ENCODE measurements around the gene KCNG2. TPM values are rescaled to one million over a fixed set of nuclear protein-coding genes. Genes with fewer than 3 reads are reported as not detected.

KCNG2 gene
- total and polyA plus RNA-seq, 9 of the 15 experiments (the other 6 are each of a cell fraction or from before 2014, with no cell fraction given), result not detected

DNA sequence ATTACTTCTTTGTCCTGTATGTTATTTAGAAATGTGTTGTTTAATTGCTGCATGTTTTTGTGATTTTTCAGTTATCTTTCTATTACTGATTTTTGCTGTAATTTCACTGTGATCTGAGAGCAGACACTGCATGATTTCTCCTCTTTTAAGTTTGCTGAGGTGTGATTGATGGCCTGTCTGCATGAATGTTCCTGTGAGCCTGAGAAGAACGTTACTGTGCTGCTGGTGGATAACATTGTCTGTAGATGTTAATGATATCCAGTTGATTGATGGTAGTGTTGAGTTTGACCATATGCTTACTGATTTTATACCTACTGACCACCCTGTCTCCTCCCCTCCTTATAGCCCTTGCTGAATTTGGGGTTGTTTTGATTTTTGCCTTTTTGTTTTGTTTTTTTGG, 37.4 kb upstream of the KCNG2 start (continued):
- TF ChIP-seq, protein P1, sequence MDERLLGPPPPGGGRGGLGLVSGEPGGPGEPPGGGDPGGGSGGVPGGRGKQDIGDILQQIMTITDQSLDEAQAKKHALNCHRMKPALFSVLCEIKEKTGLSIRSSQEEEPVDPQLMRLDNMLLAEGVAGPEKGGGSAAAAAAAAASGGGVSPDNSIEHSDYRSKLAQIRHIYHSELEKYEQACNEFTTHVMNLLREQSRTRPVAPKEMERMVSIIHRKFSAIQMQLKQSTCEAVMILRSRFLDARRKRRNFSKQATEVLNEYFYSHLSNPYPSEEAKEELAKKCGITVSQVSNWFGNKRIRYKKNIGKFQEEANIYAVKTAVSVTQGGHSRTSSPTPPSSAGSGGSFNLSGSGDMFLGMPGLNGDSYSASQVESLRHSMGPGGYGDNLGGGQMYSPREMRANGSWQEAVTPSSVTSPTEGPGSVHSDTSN (CRISPR knock-in tag; IDR thresholded peaks at IDR 0.05; ENCODE audit: low read depth), result no peak
- TF ChIP-seq, protein P1 (tag; conservative IDR thresholded peaks at IDR 0.05; ENCODE audit: low read depth), result peak; percentile 84
- TF ChIP-seq NFYB (IDR thresholded peaks at IDR 0.05; ENCODE audit: extremely low read depth, insufficient read length) (no peak), CCAR2 (IDR thresholded peaks at IDR 0.05; ENCODE audit: low read depth, low read length) (no peak), MEIS2 (IDR thresholded peaks at IDR 0.05; ENCODE audit: partially characterized antibody) (peak; percentile 67), RBBP5 (IDR thresholded peaks at IDR 0.05; ENCODE audit: borderline replicate concordance, insufficient read depth, low read length, poor library complexity, severe bottlenecking) (no peak)

DNA sequence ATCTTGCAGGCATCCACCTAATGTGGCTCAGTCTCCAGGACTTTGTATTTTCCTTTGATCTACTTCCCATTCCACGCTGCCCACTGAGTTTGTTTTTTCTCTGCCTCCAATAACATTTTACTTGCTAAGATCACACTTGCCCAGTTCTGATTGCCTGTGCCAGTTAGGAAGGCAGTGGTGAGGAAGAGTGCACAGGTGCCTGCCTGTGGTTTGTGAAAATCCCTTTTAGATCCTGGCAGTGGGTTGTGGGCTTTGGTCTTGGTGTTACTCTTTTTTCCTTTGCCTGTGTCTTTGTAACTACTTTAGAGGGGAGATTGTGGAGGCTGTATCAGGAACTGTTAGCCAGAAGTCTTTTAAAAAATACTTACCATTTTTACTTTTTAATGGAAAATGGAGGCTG, 36.9 kb upstream of the KCNG2 start:
- FAIRE-seq (no peak), ATAC-seq (no peak), DNase-seq (ENCODE audit: extremely low read depth in 1 of 4, low spot score in 3 of 4) (no peak)
- in situ Hi-C loops (cut with MboI) (no loop called here), intact Hi-C loops (cut with micrococcal nuclease) (no loop called here)
- Histone ChIP-seq H3K9me1 (ENCODE audit: control insufficient read depth, insufficient read depth, low read length) (no peaks in the 10 kb centered on the region), H3K27me3 (ENCODE audit: control insufficient read depth in 2 of 2, insufficient read depth in 2 of 2, low read length in 2 of 2) (peaks cover 0 to 10% of the 10 kb centered on the region in 2 experiments; a peak in 1 of 5 replicates), H3K27ac (ENCODE audit: extremely low read depth, low read depth, low read length) (no peak overlapping the region), H3K79me2 (ENCODE audit: control insufficient read depth, insufficient read depth, low read length) (no peaks in the 10 kb centered on the region), H2AFZ (ENCODE audit: low read depth, low read length) (no peak overlapping the region), H3K9me3 (replicated peaks; ENCODE audit: control insufficient read depth, insufficient read depth, low read depth, low read length) (no peaks in the 10 kb centered on the region), H3K4me3 (no peak overlapping the region), H4K20me1 (replicated peaks; ENCODE audit: control insufficient read depth, insufficient read depth, low read length) (no peaks in the 10 kb centered on the region), H3K9ac (ENCODE audit: insufficient read depth in 1 of 2, low read depth in 2 of 2, low read length in 2 of 2) (no peak overlapping the region), H3K4me2 (ENCODE audit: insufficient read depth, low read length) (no peak overlapping the region), H3K36me3 (ENCODE audit: control insufficient read depth, insufficient read depth, low read length) (no peaks in the 10 kb centered on the region), H3K4me1 (replicated peaks in 1 of 2; ENCODE audit: control insufficient read depth in 2 of 2, insufficient read depth in 2 of 2, low read length in 2 of 2) (no peaks in the 10 kb centered on the region)
- ChIA-PET POLR2A (no interaction called here), CTCF (ENCODE audit: low intra/inter-chr PET ratio) (no interaction called here)
- TF ChIP-seq PPARD (CRISPR knock-in tag; IDR thresholded peaks at IDR 0.05) (no peak), BRF1 (IDR thresholded peaks at IDR 0.05; ENCODE audit: borderline replicate concordance, extremely low read depth, insufficient read length) (no peak), NCOA4 (IDR thresholded peaks at IDR 0.05; ENCODE audit: partially characterized antibody) (no peak), ZNF77 (CRISPR knock-in tag; IDR thresholded peaks at IDR 0.05) (no peak)
- TF ChIP-seq, protein P2, sequence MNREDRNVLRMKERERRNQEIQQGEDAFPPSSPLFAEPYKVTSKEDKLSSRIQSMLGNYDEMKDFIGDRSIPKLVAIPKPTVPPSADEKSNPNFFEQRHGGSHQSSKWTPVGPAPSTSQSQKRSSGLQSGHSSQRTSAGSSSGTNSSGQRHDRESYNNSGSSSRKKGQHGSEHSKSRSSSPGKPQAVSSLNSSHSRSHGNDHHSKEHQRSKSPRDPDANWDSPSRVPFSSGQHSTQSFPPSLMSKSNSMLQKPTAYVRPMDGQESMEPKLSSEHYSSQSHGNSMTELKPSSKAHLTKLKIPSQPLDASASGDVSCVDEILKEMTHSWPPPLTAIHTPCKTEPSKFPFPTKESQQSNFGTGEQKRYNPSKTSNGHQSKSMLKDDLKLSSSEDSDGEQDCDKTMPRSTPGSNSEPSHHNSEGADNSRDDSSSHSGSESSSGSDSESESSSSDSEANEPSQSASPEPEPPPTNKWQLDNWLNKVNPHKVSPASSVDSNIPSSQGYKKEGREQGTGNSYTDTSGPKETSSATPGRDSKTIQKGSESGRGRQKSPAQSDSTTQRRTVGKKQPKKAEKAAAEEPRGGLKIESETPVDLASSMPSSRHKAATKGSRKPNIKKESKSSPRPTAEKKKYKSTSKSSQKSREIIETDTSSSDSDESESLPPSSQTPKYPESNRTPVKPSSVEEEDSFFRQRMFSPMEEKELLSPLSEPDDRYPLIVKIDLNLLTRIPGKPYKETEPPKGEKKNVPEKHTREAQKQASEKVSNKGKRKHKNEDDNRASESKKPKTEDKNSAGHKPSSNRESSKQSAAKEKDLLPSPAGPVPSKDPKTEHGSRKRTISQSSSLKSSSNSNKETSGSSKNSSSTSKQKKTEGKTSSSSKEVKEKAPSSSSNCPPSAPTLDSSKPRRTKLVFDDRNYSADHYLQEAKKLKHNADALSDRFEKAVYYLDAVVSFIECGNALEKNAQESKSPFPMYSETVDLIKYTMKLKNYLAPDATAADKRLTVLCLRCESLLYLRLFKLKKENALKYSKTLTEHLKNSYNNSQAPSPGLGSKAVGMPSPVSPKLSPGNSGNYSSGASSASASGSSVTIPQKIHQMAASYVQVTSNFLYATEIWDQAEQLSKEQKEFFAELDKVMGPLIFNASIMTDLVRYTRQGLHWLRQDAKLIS (CRISPR knock-in tag; IDR thresholded peaks at IDR 0.05), result no peak
- TF ChIP-seq, protein P3, sequence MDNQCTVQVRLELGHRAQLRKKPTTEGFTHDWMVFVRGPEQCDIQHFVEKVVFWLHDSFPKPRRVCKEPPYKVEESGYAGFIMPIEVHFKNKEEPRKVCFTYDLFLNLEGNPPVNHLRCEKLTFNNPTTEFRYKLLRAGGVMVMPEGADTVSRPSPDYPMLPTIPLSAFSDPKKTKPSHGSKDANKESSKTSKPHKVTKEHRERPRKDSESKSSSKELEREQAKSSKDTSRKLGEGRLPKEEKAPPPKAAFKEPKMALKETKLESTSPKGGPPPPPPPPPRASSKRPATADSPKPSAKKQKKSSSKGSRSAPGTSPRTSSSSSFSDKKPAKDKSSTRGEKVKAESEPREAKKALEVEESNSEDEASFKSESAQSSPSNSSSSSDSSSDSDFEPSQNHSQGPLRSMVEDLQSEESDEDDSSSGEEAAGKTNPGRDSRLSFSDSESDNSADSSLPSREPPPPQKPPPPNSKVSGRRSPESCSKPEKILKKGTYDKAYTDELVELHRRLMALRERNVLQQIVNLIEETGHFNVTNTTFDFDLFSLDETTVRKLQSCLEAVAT (IDR thresholded peaks at IDR 0.05), result no peak
- TF ChIP-seq, protein P4, sequence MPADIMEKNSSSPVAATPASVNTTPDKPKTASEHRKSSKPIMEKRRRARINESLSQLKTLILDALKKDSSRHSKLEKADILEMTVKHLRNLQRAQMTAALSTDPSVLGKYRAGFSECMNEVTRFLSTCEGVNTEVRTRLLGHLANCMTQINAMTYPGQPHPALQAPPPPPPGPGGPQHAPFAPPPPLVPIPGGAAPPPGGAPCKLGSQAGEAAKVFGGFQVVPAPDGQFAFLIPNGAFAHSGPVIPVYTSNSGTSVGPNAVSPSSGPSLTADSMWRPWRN (IDR thresholded peaks at IDR 0.05; ENCODE audit: low read depth), result no peak
- BruUV-seq (replicated peaks), result no TSS peak
- 0% methylated on average over 1 of the region's 1 CpG for WGBS (ENCODE audit: insufficient coverage, low coverage, missing lambda C conversion rate)

Data from K562 (cell line).